ENCODE measurements around the gene CAPN9.

Gene CAPN9

GRCh38 chr1:230824919-230825721, 77.9 kb downstream of the CAPN9 start:
- DNase-seq (ENCODE audit: low spot score): no peak
- TF ChIP-seq, protein P1, sequence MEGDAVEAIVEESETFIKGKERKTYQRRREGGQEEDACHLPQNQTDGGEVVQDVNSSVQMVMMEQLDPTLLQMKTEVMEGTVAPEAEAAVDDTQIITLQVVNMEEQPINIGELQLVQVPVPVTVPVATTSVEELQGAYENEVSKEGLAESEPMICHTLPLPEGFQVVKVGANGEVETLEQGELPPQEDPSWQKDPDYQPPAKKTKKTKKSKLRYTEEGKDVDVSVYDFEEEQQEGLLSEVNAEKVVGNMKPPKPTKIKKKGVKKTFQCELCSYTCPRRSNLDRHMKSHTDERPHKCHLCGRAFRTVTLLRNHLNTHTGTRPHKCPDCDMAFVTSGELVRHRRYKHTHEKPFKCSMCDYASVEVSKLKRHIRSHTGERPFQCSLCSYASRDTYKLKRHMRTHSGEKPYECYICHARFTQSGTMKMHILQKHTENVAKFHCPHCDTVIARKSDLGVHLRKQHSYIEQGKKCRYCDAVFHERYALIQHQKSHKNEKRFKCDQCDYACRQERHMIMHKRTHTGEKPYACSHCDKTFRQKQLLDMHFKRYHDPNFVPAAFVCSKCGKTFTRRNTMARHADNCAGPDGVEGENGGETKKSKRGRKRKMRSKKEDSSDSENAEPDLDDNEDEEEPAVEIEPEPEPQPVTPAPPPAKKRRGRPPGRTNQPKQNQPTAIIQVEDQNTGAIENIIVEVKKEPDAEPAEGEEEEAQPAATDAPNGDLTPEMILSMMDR (IDR thresholded peaks at IDR 0.05; ENCODE audit: extremely low read depth, missing control alignments): no peak

DNA sequence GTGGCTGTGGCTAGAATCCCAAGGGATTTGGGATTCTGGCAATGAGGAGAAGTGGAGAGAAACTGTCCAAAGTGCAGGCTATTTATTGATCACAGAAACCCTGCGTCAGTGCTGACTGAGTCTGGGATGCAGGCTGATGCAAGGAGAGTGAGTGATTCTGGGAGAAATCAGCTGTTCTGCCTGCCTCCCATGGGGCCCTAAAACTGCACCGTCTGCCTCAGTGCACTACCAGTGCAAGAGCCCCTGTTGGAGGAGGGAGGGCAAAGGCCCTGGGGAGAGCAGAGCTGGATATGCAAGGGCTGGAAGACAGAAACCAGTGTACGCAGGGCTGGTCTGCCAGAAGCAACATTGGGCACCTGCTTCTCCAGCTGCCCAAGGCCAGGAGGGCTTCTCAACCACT, 78.6 kb downstream of the CAPN9 start:
- TF ChIP-seq, protein P1 (IDR thresholded peaks at IDR 0.05; ENCODE audit: extremely low read depth, missing control alignments): no peak
- no peak for DNase-seq (ENCODE audit: low spot score)

- TF ChIP-seq, protein P1 (IDR thresholded peaks at IDR 0.05; ENCODE audit: extremely low read depth, missing control alignments): no peak
- no peak for DNase-seq (ENCODE audit: low spot score)
Measured at GRCh38 chr1:230826166-230826875, 79.1 kb downstream of the CAPN9 start.

GRCh38 chr1:230827081-230827681, 80.0 kb downstream of the CAPN9 start:
- DNase-seq (ENCODE audit: low spot score): no peak
- TF ChIP-seq, protein P1 (IDR thresholded peaks at IDR 0.05; ENCODE audit: extremely low read depth, missing control alignments): no peak

DNA sequence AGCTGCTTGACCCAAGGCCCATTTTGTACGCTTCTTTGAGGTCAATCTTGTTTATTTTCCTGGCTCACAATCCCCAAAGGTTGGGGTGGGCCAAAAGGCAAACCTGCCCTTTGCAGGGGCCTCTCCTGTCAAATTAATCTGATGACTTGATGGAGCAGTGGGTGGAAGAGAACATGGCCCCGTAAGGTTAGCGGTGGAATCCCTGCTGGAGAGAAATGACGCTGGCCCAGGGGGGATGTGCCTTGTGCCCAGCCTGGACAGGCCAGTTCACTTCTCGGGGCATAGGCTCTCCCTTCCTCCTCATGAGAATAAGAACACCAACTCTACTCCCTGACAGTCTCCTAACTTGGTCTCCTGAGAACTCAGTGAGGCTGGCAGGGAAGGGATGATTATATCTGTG, 80.6 kb downstream of the CAPN9 start:
- TF ChIP-seq, protein P1 (IDR thresholded peaks at IDR 0.05; ENCODE audit: extremely low read depth, missing control alignments): no peak
- no peak for DNase-seq (ENCODE audit: low spot score)

DNA sequence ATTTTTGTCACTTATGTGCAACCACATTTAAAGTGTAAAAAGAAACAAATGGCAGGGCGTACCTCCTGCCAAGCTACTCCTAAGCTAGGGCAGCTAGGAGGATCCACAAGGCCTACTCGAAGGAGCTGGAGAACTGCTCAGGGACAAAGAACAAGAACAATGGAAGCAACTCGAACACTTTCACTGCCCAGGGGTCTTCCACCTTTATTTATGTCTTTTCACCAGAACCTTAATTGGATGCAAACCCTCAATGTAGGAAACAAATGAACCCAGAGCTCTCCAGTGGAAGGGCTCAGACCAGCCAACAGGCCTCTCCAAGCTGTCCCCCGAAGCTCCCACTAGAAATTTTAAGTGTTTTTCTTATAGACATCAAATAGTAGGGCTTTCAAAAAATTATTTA, 81.2 kb downstream of the CAPN9 start:
- DNase-seq (ENCODE audit: low spot score): no peak
- TF ChIP-seq, protein P1 (IDR thresholded peaks at IDR 0.05; ENCODE audit: extremely low read depth, missing control alignments): no peak

GRCh38 chr1:230831771-230832170, 84.6 kb downstream of the CAPN9 start:
- TF ChIP-seq, protein P1 (IDR thresholded peaks at IDR 0.05; ENCODE audit: extremely low read depth, missing control alignments): no peak
- no peak for DNase-seq (ENCODE audit: low spot score)

Measured in GM20000 (cell line).